Central memory CD4-positive, alpha-beta T cell (primary cell): ENCODE results near the gene TMEM183A.

Source experiments
- DNase-seq: peaks from one replicate; pipeline ENCODE4 v3.0.0; 2022

Gene TMEM183A

GRCh38 chr1:203048086-203048485 is 40.9 kb downstream of the TMEM183A start:
- DNase-seq: no peak

- no peak for DNase-seq
Measured at GRCh38 chr1:203048555-203049051, 41.4 kb downstream of the TMEM183A start.

GRCh38 chr1:203049077-203049476 is 41.9 kb downstream of the TMEM183A start:
- DNase-seq: no peak

GRCh38 chr1:203049576-203050180 is 42.5 kb downstream of the TMEM183A start:
- no peak for DNase-seq

- DNase-seq: no peak
Measured at GRCh38 chr1:203050826-203051225, 43.7 kb downstream of the TMEM183A start.

- no peak for DNase-seq
Measured at GRCh38 chr1:203051841-203052324, 44.7 kb downstream of the TMEM183A start.

- no peak for DNase-seq
Measured at GRCh38 chr1:203052601-203053000, 45.4 kb downstream of the TMEM183A start.

GRCh38 chr1:203054184-203054583 is 47.0 kb downstream of the TMEM183A start:
- no peak for DNase-seq

GRCh38 chr1:203054642-203055041 is 47.5 kb downstream of the TMEM183A start:
- DNase-seq: no peak

GRCh38 chr1:203055161-203055799 is 48.1 kb downstream of the TMEM183A start:
- DNase-seq: no peak

- DNase-seq: no peak
Measured at GRCh38 chr1:203056012-203056411, 48.8 kb downstream of the TMEM183A start.

GRCh38 chr1:203056516-203056915 is 49.3 kb downstream of the TMEM183A start:
- no peak for DNase-seq

GRCh38 chr1:203057911-203058675 is 50.9 kb downstream of the TMEM183A start:
- no peak for DNase-seq

- no peak for DNase-seq
Measured at GRCh38 chr1:203058676-203058935, 51.4 kb downstream of the TMEM183A start.

- DNase-seq: no peak
Measured at GRCh38 chr1:203059485-203059884, 52.3 kb downstream of the TMEM183A start.

GRCh38 chr1:203060115-203060514 is 52.9 kb downstream of the TMEM183A start:
- DNase-seq: no peak

- no peak for DNase-seq
Measured at GRCh38 chr1:203063287-203063686, 56.1 kb downstream of the TMEM183A start.

GRCh38 chr1:203065191-203065590 is 58.0 kb downstream of the TMEM183A start:
- DNase-seq: no peak

- no peak for DNase-seq
Measured at GRCh38 chr1:203065986-203066385, 58.8 kb downstream of the TMEM183A start.

- no peak for DNase-seq
Measured at GRCh38 chr1:203066965-203067364, 59.8 kb downstream of the TMEM183A start.

- DNase-seq: no peak
Measured at GRCh38 chr1:203069030-203069747, 62.0 kb downstream of the TMEM183A start.

- DNase-seq: no peak
Measured at GRCh38 chr1:203072002-203072602, 64.9 kb downstream of the TMEM183A start.

GRCh38 chr1:203072911-203073310 is 65.7 kb downstream of the TMEM183A start:
- no peak for DNase-seq
